Midbrain (tissue), 1 donor: ENCODE results near the gene PRDM16.

Experiments
- DNase-seq: peaks from one replicate; lab custom pipeline; 2025; lab: John Stamatoyannopoulos, UW

Gene PRDM16

GRCh38 chr1:3451994-3452865 lies 383.2 kb downstream of the PRDM16 start:
- DNase-seq: no peak

- DNase-seq: no peak
Measured at GRCh38 chr1:3452866-3453175, 383.8 kb downstream of the PRDM16 start.

GRCh38 chr1:3453203-3453761 lies 384.3 kb downstream of the PRDM16 start:
- peak; percentile 74 for DNase-seq

GRCh38 chr1:3453891-3454810 lies 385.1 kb downstream of the PRDM16 start, which contains the start of gene ARHGEF16:
TSS of gene ARHGEF16 (plus strand) at chr1:3454665. CDS start at chr1:3463085, 8,420 bp downstream.
- DNase-seq: no peak

GRCh38 chr1:3454811-3455618 lies 386.0 kb downstream of the PRDM16 start:
- DNase-seq: no peak

- DNase-seq: no peak
Measured at GRCh38 chr1:3455670-3456448, 386.9 kb downstream of the PRDM16 start.

- DNase-seq: no peak
Measured at GRCh38 chr1:3456449-3456963, 387.5 kb downstream of the PRDM16 start.

- no peak for DNase-seq
Measured at GRCh38 chr1:3456964-3457909, 388.2 kb downstream of the PRDM16 start.

GRCh38 chr1:3457910-3458883 lies 389.2 kb downstream of the PRDM16 start:
- DNase-seq: no peak

GRCh38 chr1:3459051-3459908 lies 390.3 kb downstream of the PRDM16 start:
- DNase-seq: no peak

GRCh38 chr1:3459940-3460671 lies 391.1 kb downstream of the PRDM16 start:
- no peak for DNase-seq

GRCh38 chr1:3460672-3461131 lies 391.7 kb downstream of the PRDM16 start:
- no peak for DNase-seq

- no peak for DNase-seq
Measured at GRCh38 chr1:3461238-3461933, 392.4 kb downstream of the PRDM16 start.

- no peak for DNase-seq
Measured at GRCh38 chr1:3461934-3462275, 392.9 kb downstream of the PRDM16 start.

- no peak for DNase-seq
Measured at GRCh38 chr1:3462356-3463012, 393.5 kb downstream of the PRDM16 start.
